ENCODE measurements around the gene ZNF516.

GRCh38 chr18:76365561-76365960, 129.5 kb downstream of the ZNF516 start:
- no peak for TF ChIP-seq POLR2A (IDR thresholded peaks at IDR 0.05)
- TF ChIP-seq EP300 (IDR thresholded peaks at IDR 0.05) = no peak
- TF ChIP-seq CTCF (IDR thresholded peaks at IDR 0.05) = no peak
